ENCODE results near the gene GALNT2.

Gene GALNT2

DNA sequence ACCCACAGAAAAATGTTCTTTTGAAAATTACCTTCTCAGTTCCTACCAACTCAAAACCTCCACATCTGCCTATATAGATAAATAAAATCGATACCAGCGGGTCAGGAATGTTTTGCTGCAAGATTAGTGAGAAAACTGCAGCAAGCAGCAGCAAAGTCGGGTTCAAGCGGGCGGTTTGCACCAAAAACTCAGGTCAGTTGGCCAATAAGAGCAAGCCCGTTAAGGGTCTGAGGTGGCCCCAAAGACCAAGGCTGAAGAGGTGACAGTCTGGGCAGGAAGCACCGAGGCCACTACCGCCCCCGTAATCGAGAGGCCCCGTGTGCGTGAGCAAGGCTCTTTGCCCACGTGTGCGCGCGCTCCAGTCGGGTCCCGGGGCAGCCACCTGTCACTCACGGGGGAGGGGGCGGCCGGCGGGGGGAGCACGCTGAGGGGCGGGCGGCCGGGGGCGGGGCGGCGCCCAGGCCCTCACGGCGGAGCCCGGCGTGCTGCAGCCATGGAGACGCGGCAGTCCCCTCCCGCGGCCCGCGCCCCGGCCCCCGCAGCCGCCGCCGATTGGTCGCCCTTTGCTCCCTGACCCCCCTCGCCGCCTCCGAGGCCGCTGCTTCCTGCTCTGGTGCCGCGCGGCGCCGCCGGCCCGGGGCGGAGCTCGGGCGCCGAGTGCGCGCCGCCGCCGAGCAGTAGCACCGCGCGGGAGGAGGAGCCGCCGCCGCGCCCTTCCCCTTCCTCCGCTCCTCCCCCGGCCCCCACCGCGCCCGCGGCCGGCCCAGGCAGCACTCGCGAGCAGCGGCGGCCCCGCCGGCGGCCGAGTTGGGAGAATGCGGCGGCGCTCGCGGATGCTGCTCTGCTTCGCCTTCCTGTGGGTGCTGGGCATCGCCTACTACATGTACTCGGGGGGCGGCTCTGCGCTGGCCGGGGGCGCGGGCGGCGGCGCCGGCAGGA is at the start of gene GALNT2:
Gene GALNT2, plus strand, starts transcription at position 773 of the 939 bp plus-strand sequence. Its CDS starts 43 bp downstream, at position 816.
- peak; percentile 88 for DNase-seq

GRCh38 chr1:230020451-230020850 is 46.6 kb upstream of the GALNT2 start:
- no peak for DNase-seq

- DNase-seq = no peak
Measured at GRCh38 chr1:230022666-230023380, 44.2 kb upstream of the GALNT2 start.

- no peak for DNase-seq
Measured at GRCh38 chr1:230025686-230026085, 41.4 kb upstream of the GALNT2 start.

GRCh38 chr1:230026139-230026538 is 40.9 kb upstream of the GALNT2 start:
- no peak for DNase-seq

DNA sequence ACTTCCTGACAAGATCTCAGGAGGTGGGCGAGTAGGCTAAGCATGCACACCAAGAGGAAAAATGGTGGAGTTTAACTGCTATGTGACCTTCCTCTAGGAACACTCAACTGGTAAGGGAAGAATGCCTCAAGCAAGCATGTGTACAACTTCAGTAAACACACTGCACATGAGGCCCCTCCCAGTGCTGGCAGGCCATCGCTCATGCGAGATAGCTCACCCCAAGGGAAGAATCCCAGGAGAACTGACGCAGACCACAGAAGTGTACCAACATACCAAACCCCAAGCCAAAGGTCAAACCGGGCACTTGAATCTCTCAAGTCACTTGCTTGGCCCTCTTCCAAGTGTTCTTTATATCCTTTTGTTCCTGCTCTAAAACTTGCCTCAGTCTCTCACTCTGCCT is 40.5 kb upstream of the GALNT2 start:
- no peak for DNase-seq

DNA sequence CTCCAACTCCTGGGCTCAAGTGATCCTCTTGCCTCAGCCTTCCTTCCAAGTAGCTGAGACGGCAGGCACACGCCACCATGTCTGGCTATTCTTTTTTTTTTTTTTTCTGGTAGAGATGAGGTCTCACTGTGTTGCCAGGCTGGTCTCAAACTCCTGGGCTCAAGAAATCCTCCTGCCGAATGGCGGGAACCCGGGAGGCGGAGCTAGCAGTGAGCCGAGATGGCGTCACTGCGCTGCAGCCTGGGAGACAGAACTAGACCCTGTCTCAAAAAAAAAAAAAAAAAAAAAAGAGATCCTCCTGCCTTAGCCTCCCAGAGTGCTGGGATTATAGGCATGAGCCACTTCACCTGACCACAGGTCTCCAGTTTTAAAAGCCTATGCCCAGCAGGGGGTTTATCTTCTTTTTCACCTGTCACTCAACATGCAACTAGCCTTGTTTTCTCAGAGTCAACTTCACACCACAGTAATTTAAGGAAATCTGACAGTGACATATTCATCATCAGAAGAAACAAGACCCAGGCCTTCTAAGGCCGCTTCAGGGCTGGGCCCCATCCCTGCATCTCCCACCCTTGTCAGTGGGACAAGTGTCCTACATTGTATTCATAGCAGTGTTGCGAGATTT is 38.3 kb upstream of the GALNT2 start:
- no peak for DNase-seq

DNA sequence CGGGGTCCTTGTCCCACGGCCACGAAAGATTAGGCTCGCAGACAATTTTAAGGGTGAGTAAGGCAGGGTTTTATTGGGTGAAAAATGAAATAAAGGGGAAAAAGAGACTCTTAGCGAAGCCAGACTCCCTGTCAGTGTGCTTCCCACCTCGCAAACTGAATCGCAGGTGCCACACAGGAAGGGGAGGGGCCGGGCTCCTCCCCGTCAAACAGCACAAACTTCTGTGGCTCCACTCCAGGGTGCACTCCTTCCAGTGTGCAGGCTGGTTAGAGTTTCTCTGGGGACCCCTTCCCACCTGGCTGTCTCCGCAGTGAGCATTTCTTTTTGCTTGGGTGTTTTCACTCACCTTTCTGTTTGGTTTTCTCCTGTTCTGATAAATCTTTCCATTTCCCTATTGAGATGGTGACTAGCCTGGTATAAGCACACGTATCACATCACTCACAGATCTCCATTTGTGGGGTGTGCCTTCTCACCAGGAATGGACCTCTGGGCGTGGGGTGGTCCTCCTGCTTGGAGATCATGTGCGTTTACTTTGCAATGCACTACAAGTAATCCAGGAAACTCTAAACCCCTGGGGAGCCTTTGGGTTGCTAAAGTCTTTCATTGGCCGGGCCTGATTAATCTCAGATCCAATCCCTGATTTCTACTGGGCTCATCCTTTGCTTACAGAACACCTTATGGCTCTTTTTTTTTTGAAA is 37.6 kb upstream of the GALNT2 start:
- DNase-seq = no peak

- DNase-seq = no peak
Measured at GRCh38 chr1:230030122-230030821, 36.8 kb upstream of the GALNT2 start.

GRCh38 chr1:230031131-230031530 is 35.9 kb upstream of the GALNT2 start:
- no peak for DNase-seq

DNA sequence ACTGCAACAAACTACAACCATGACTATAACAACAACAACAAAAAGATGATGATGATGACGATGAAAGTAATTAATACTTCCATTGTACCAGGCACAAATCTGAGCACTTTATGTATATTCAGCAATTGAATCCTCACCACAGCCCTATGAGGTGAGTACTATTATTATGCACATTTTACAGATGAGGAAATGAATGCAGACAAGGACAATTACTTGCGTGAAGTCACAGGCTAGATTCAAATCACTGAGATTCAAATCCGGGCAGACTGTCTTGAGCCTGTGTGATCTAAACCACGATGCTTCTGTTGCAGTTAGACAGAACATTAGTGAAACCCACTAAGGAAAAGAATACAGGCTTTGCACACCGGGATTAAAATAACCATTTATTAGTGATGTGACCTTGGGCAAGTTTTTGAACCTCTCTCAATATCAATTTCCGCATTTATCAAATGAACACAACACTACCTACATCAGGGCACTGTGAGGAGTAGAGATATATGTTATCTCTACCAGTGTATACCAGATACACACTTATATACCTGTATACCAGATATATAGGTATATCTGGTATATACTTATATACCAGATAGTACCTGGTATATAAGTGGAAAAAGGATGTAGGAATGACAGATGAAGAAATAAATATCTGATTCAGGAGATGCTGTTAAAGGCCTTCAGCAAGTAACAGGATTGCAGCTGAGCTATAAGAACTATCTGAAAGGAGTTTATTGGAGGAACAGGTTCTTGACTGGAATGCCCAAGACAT is 34.3 kb upstream of the GALNT2 start:
- no peak for DNase-seq

DNA sequence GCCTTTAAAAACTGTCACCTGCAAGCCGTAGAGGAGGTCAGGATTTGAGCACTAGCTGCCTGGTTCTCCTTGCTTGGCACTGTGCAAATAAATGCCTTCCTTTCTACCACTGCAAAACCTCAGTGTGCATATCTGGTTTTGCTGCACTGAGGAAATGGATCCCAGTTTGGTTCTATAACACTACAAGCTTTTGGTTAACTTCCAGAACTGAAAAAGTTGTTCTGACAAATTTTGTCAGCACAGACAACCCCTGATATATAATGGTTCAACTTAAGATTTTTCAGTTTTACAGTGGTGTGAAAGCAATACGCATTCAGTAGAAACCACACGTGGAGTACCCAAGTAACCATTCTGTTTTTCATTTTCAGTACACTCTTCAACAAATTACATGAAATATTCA is 29.8 kb upstream of the GALNT2 start:
- DNase-seq = no peak

GRCh38 chr1:230040440-230040839 is 26.6 kb upstream of the GALNT2 start:
- no peak for DNase-seq

DNA sequence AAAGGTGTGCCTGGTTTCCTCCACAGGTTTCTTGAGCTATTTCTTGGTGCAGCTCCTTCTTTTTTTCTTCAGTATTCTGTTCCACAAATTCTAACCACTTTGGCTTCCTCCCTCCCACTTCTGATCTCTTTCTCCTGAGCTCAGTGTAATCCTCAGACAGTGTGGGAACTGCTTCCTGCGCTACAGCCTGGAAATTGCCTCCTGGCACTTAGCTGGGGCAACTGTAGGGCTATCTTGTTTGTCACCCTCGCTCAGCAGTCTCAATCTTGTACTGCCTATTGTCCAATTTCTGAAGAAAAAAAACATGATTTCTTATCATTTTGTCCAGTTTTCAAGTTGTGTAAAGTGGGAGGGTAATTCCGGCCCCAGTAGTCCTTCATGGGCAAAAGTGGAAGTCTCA is 24.0 kb upstream of the GALNT2 start:
- no peak for DNase-seq

DNA sequence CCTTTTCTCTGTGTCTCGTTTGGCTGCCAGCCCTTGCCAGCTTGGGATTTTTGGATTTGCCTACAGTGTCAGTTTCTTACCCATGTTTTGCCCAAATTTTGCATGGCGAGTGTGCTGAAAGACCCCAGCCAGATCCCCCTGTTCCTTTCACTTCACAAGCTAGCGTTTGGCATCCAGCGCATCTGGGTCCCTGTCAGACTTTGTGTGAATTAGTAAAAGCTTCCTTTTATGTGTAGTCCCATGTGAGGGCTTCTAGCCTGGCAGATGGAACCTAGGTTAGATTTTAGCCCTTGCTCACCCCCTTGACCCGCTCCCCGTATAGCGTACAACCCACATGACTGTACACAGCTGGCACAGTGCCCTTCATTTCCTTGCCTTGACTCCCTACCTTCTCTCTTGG is 22.3 kb upstream of the GALNT2 start:
- no peak for DNase-seq

DNA sequence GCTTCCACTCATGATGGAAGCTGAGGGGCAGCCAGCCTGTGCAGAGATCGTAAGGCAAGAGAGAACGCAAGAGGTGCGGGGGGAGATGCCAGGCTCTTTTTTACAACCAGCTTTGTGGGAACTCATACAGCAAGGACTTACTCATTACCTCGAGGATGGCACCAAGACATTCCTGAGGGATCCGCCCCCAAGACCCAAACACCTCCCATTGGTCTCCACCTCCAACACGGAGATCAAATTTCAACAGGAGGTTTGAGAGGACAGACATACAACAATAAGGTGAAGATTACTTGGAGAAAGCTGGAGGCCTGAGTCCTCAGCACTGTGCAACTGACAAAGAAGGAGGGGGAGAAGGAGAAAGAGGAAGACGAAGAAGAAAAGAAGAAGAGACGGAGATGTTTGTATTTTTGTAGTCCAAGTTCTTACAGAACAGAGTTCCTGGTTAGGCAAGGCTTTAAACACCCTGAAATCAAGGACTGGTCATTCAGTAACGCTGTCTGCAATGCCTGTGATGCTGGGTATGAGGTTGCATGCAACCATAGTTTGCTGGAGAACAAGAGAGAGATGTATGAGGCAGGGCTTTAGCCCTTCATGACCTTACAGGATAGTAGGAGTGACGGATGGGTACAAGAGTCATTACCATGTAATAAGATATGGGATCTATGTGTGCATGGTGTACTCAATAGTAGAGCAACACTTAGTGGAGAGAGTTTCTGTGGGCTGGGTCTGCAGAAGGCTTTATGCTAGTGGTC is 19.7 kb upstream of the GALNT2 start:
- DNase-seq = no peak

DNA sequence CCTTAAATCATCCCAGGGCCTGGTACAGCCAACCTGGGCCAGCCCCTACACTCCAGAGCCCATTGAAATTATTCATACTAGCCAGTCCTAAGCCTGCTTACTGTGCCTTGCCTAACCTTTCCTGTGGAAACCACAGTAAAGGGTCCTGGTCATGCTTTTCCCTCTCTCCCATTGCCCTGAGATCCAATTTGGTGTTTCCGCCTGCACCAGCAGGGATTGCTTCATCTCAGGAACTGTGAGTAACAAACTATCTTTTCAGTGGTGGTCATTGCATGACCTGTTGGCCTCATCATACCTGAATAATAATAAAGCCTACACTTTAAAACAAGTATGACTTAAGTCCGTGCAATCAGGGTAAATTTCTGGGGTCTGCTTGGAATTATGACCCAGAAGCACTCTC is 18.7 kb upstream of the GALNT2 start:
- DNase-seq = no peak

GRCh38 chr1:230048922-230049321 is 18.1 kb upstream of the GALNT2 start:
- DNase-seq = no peak

- DNase-seq = no peak
Measured at GRCh38 chr1:230049731-230050130, 17.3 kb upstream of the GALNT2 start.

- no peak for DNase-seq
Measured at GRCh38 chr1:230050973-230051735, 15.9 kb upstream of the GALNT2 start.

Data from activated naive CD4-positive, alpha-beta T cell treated with Interleukin-2 at 50 U/mL for 16 hours (primary cell).